Measurements from ENCODE around the gene NUDCD3. TPM values are rescaled to one million over a fixed set of nuclear protein-coding genes. Genes with fewer than 3 reads are reported as not detected.
"Not testable (repeated sequence)": the region's sequence is repeated elsewhere in the genome, so short reads cannot be mapped to it uniquely, and the experiment has no call there.

NUDCD3 gene
- total RNA-seq, 6 experiments from 2014 or later, result 24.4 to 47.1 (median 42.5) TPM

DNA sequence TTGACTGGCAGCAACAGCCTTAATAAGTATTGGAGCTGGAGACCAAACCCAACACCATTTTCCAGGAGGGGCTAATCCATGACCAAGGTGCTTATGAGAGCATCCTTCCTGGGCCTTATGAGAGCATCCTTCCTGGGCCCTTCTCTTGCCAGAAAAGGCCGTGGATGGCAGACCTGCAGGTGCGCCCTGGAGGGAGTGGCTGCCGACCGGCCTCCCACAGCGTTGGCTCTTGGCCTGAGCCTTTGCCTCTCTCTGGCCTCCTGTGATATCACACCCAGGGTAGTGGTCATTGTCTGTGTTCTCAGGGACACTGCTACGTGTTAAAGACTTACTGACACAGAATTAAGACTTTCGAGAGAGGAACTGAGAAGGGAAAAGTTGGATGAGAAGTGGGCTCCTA, 22.3 kb upstream of the NUDCD3 start:
- Histone ChIP-seq H3K27ac (no peak overlapping the region), H3K4me3 (no peak overlapping the region), H3K36me3 (peaks cover 0 to 48% (median 10%) of the 10 kb centered on the region in 4 donors), H3K27me3 (no peaks in the 10 kb centered on the region), H3K9me3 (no peaks in the 10 kb centered on the region), H3K4me1 (peaks cover 0 to 5% (median 2%) of the 10 kb centered on the region in 4 donors)
- no peak for ATAC-seq
- no peak for DNase-seq
- TF ChIP-seq POLR2A (IDR thresholded peaks at IDR 0.05), result no peak
- TF ChIP-seq, protein P1, sequence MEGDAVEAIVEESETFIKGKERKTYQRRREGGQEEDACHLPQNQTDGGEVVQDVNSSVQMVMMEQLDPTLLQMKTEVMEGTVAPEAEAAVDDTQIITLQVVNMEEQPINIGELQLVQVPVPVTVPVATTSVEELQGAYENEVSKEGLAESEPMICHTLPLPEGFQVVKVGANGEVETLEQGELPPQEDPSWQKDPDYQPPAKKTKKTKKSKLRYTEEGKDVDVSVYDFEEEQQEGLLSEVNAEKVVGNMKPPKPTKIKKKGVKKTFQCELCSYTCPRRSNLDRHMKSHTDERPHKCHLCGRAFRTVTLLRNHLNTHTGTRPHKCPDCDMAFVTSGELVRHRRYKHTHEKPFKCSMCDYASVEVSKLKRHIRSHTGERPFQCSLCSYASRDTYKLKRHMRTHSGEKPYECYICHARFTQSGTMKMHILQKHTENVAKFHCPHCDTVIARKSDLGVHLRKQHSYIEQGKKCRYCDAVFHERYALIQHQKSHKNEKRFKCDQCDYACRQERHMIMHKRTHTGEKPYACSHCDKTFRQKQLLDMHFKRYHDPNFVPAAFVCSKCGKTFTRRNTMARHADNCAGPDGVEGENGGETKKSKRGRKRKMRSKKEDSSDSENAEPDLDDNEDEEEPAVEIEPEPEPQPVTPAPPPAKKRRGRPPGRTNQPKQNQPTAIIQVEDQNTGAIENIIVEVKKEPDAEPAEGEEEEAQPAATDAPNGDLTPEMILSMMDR (IDR thresholded peaks at IDR 0.05), result no peak
- 83% methylated on average over 1 of the region's 7 CpGs for WGBS (ENCODE audit: insufficient coverage, low coverage, low lambda C conversion rate, missing lambda C conversion rate)
- intact Hi-C loops (cut with DNase I), result no loop called here

DNA sequence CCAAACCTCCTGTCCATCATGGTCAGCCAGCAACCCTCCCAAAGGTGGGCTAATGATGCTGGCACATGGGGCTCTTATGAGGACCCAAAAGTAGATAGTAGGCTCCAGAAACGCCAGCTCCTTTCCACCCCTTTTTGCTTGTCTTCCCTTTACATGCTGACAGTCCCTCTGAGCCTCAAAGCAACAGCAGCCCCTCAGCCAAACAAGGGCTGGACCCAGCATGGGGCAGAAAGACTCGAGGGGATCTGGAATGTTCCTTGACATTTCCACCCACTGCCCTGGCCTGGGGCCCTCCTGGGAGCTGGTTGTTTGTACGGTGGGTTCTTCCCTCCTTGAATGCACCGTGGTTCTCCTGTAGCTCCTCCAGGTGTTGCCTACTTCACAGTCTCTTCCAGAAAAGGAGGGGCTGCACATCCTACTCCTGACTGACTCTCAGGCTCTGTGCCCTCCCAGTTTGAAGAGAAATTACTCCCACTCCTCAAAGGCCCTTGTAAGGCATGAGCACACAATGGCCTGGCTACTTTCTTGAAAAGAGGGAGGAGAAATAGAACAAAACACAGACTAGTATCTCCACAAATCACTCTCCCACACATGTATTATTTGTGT, 21.5 kb upstream of the NUDCD3 start:
- no peaks in the 10 kb centered on the region for H3K4me1 ChIP-seq
- 48% methylated on average over 4 of the region's 4 CpGs for WGBS (ENCODE audit: insufficient coverage, low coverage, low lambda C conversion rate, missing lambda C conversion rate)
- intact Hi-C loops (cut with DNase I), result no loop called here
- no peak overlapping the region for H3K27ac ChIP-seq
- no peak overlapping the region for H3K4me3 ChIP-seq
- H3K9me3 ChIP-seq, result no peaks in the 10 kb centered on the region
- no peak for TF ChIP-seq POLR2A (IDR thresholded peaks at IDR 0.05)
- TF ChIP-seq, protein P1 (IDR thresholded peaks at IDR 0.05), result no peak
- DNase-seq (no peak), ATAC-seq (peak in 3 of 4 donors; percentile 9 to 31 (median 18))
- H3K27me3 ChIP-seq, result no peaks in the 10 kb centered on the region
- peaks cover 0 to 47% (median 10%) of the 10 kb centered on the region in 4 donors for H3K36me3 ChIP-seq

DNA sequence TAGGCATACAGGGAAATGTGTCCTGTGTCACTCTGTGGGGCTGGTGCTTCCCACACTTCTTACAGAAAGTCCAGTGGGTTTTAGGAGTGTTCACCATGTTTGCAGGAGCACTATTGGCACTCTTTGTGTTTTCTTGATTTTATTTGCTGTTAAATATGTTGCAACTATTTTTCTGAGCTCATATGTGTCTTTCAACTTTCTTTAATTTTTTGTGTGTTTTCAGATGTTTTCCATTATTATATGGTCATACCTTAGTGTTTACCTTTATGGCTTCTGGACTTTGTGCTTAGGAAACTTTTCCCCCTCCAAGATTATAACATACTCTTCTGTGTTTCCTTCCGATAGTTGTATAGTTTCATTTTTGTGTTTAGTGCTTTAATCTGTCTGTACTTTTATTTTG, 20.8 kb upstream of the NUDCD3 start:
- Histone ChIP-seq H3K4me1 (no peaks in the 10 kb centered on the region), H3K27me3 (no peaks in the 10 kb centered on the region), H3K4me3 (no peak overlapping the region), H3K36me3 (peaks cover 0 to 39% (median 10%) of the 10 kb centered on the region in 4 donors), H3K27ac (no peak overlapping the region), H3K9me3 (no peaks in the 10 kb centered on the region)
- DNase-seq (no peak), ATAC-seq (peak in 1 of 4 donors; percentile 21)
- intact Hi-C loops (cut with DNase I), result no loop called here
- TF ChIP-seq, protein P1 (IDR thresholded peaks at IDR 0.05), result no peak
- TF ChIP-seq POLR2A (IDR thresholded peaks at IDR 0.05), result no peak
- 58% methylated on average over 1 of the region's 1 CpG for WGBS (ENCODE audit: insufficient coverage, low coverage, low lambda C conversion rate, missing lambda C conversion rate)

DNA sequence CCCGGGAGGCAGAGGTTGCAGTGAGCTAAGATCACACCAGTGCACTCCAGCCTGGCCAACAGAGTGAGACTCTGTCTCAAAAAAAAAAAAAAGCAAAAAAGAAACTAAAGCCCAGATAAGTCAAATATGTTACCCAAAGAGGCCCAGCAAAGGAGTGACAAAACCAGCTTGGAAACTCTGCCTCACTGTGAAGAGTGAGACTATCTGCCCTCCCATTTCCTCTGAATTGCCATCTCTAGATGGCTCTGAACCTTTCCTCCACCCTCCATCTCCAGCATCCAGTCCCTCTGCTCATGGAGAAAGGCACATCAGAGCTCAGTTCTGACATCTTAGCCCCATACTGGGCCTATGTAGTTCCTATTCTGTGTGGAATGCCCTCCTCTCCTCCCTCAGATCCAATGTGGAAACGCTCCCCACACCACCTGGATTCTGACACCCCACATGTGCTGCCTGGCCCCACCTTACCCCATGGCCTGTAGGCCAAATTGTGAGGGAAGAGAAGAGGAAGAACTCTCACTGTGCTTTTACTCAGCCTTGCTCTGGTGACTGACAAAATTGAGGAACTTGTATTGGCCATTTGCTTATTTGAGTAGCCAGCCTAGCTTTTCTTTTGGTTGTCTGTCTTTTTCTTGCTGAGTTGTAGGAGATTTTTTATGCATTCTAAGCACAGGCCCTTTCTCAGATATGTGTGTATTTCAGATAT, 18.0 kb upstream of the NUDCD3 start:
- H3K9me3 ChIP-seq, result no peaks in the 10 kb centered on the region

DNA sequence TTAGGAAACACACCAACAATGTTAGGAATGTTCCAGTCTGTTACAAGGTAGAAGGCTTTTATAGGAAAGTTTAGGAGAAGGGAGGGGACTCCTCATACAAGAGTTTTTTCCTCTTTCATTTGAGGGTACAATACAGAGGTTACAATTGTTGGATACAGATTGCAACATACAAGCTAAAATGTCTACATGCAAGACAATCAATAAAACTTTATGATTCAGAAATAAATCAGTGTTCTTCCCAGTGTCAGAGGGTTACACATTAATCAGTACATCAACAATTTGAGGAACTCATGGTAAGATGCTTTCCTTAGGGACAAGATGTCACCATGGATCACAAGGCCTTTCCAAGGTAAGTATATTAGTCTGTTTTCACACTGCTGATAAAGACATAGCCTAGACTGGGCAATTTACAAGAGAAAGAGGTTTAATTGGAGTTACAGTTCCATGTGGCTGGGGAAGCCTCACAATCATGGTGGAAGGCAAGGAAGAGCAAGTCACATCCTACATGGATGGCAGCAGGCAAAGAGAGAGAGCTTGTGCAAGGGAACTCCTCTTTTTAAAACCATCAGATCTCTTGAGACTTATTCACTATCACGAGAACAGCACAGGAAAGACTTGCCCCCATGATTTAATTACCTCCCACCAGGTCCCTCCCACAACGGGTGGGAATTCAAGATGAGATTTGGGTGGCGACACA, 16.3 kb upstream of the NUDCD3 start:
- WGBS (ENCODE audit: insufficient coverage, low coverage, low lambda C conversion rate, missing lambda C conversion rate), result 80% methylated on average over 3 of the region's 3 CpGs
- H3K9me3 ChIP-seq; H3K27me3 ChIP-seq; ATAC-seq; H3K27ac ChIP-seq; H3K4me1 ChIP-seq; intact Hi-C loops (cut with DNase I); H3K4me3 ChIP-seq; H3K36me3 ChIP-seq; DNase-seq: not testable (repeated sequence)

More for the DNA sequence above, 18.0 kb upstream of the NUDCD3 start:
- Histone ChIP-seq H3K36me3 (peaks cover 0 to 12% (median 5%) of the 10 kb centered on the region in 4 donors), H3K27me3 (no peaks in the 10 kb centered on the region), H3K4me3 (no peak overlapping the region), H3K4me1 (no peaks in the 10 kb centered on the region), H3K27ac (no peak overlapping the region)
- intact Hi-C loops (cut with DNase I), result no loop called here
- TF ChIP-seq, protein P1 (IDR thresholded peaks at IDR 0.05), result no peak
- TF ChIP-seq POLR2A (IDR thresholded peaks at IDR 0.05), result no peak
- peak in 1 of 4 donors; percentile 37 for ATAC-seq
- DNase-seq, result no peak
- 58% methylated on average over 2 of the region's 2 CpGs for WGBS (ENCODE audit: insufficient coverage, low coverage, low lambda C conversion rate, missing lambda C conversion rate)
